NCI-H1436 treated with DMSO at 0.1 percent for 48 hours (cell line): Measurements from ENCODE around the gene PTK6.

Experiments used
- DNase-seq: peaks from one replicate; lab custom pipeline; 2025; lab: John Stamatoyannopoulos, UW

Gene PTK6

GRCh38 chr20:63507083-63507743, 30.0 kb downstream of the PTK6 start:
- no peak for DNase-seq

GRCh38 chr20:63505723-63506122, 31.5 kb downstream of the PTK6 start:
- no peak for DNase-seq

- no peak for DNase-seq
These were observed 31.9 kb downstream of the PTK6 start for GRCh38 chr20:63505281-63505680.

- no peak for DNase-seq
These were observed 32.5 kb downstream of the PTK6 start for GRCh38 chr20:63504642-63505041.

GRCh38 chr20:63503524-63503923, 33.7 kb downstream of the PTK6 start:
- no peak for DNase-seq

- DNase-seq: no peak
These were observed 34.5 kb downstream of the PTK6 start for GRCh38 chr20:63502671-63503172.

- DNase-seq: peak; percentile 45
These were observed 35.1 kb downstream of the PTK6 start for GRCh38 chr20:63501818-63502670.

GRCh38 chr20:63500902-63501817, 36.0 kb downstream of the PTK6 start:
- DNase-seq: no peak

GRCh38 chr20:63500151-63500901, 36.9 kb downstream of the PTK6 start:
- DNase-seq: no peak

GRCh38 chr20:63499338-63499969, 37.7 kb downstream of the PTK6 start:
- no peak for DNase-seq

- no peak for DNase-seq
These were observed 38.2 kb downstream of the PTK6 start, which contains the start of gene EEF1A2 for GRCh38 chr20:63498960-63499337. Gene EEF1A2, minus strand, starts transcription at chr20:63499083. Its CDS starts 1,320 bp downstream, at chr20:63497763.

- DNase-seq: no peak
These were observed 38.9 kb downstream of the PTK6 start for GRCh38 chr20:63497946-63498935.

- DNase-seq: no peak
These were observed 39.8 kb downstream of the PTK6 start for GRCh38 chr20:63497138-63497945.

- no peak for DNase-seq
These were observed 40.5 kb downstream of the PTK6 start for GRCh38 chr20:63496596-63497120.

GRCh38 chr20:63495741-63496595, 41.2 kb downstream of the PTK6 start:
- no peak for DNase-seq

- no peak for DNase-seq
These were observed 41.9 kb downstream of the PTK6 start for GRCh38 chr20:63495167-63495720.
